GM18502 (cell line): Measurements from ENCODE around the gene VPS13C.

Experiments used
- ATAC-seq: cut with Tn5 transposase; IDR thresholded peaks from one replicate; pipeline ENCODE4 v1.9.1; 2021; ENCODE audit warnings: mild to moderate bottlenecking; ENCODE audit not compliant: unreplicated experiment, poor library complexity

VPS13C gene

DNA sequence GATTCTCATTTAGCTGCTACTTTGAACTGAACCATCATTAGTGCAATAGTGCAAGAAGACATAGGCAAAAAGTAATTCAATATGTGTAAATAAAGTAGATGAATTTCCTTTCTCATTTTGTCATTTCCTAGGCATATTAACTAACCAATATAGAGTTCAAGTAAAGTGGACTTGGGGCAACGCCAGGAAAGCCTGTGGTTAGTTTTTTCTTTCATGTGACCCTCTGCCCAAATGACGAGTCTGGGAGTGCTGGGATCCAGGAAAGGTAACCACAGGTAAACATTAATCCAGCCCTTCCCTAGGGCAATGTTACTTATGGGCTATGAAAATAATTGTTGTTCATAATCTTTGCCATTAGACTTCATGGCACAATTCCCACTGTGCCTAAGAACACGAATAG is 181.0 kb downstream of the VPS13C start:
- ATAC-seq: no peak

DNA sequence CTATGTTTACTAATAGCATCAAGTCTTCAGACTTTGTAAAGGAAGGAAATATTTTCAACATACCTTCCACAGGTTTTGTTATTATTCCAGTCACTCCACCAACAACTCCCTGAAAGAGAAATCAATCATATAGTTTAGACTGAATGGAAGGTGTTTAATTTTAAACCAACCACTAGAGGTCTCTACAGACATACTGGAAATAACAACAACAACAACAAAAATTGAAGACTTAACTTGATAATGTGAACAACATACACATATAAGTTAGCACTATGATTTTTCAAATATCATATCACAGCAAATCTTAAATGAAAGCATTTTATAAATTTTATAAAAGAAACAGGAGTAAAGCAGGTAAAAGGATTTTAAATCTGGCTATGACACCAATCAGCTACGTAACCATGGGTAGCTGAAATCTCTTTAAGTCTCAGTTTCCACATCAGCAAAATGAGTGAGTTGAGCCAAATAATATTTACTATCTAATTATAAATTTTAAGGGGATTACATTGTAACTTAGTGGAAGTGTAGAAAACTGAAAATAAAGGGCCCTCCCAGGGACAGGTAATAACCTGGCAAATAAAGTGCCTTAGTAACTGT is 188.2 kb downstream of the VPS13C start:
- ATAC-seq: no peak

- no peak for ATAC-seq
These were observed 190.6 kb downstream of the VPS13C start for GRCh38 chr15:61869656-61870055.

GRCh38 chr15:61861962-61862361 is 198.3 kb downstream of the VPS13C start:
- ATAC-seq: no peak

GRCh38 chr15:61857169-61857829 is 202.9 kb downstream of the VPS13C start:
- ATAC-seq: no peak

DNA sequence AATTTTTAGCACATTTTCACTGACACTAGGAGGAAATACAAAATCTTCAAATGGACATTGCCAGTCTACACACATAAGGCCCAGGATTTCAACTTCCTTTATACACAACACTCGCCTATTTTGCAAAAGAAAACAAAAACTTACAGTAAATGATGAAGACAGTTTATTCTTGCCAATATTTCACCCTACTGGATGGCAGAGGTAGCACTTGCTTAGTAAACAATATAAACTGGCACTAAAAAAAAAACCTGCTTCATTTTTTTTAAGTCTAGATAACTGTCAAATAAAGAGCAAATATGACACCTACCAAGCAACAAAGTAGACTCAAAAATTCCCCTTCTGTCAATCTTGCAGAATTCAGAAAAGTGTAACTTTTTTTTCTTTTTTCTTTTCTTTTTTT is 204.0 kb downstream of the VPS13C start:
- ATAC-seq: no peak

GRCh38 chr15:61853195-61853594 is 207.1 kb downstream of the VPS13C start:
- ATAC-seq: no peak

GRCh38 chr15:61851955-61852354 is 208.3 kb downstream of the VPS13C start:
- ATAC-seq: no peak

DNA sequence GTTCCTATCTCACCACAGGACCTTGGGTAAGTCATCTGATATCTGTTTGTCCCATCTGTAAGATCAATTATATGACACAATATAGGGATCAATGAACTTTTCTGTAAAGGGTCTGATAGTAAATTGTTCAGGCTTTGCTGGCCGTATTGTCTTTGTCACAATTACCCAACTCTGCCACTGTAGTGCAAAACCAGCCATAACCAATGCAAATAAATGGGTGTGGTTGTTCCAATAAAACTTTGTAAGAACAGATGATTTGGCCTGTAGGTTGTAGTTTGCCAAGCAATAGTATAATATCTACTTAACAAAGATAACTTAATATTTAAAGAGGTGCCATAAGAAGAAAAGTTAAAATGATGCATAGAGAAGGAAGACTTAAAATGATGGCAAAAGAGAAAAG is 210.8 kb downstream of the VPS13C start:
- no peak for ATAC-seq

DNA sequence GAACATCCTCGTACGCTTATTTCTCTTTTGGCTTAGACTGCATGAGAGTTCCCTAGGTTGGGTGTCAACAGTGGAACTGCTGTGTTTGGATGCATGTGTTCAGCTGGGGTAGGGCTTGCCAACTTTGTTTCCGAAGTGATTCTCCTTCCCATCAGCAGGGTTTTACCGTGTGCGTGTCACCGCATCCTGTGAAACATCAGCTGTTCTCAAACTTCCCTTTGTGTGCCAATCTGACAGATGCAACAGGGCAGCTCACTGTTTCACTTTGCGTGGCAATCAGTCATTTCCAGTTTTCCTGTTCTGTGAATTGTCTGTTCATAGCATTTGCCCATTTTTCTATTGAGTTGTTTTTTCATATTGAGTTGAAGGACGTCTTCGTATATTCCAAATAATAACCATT is 218.8 kb downstream of the VPS13C start:
- ATAC-seq: no peak

DNA sequence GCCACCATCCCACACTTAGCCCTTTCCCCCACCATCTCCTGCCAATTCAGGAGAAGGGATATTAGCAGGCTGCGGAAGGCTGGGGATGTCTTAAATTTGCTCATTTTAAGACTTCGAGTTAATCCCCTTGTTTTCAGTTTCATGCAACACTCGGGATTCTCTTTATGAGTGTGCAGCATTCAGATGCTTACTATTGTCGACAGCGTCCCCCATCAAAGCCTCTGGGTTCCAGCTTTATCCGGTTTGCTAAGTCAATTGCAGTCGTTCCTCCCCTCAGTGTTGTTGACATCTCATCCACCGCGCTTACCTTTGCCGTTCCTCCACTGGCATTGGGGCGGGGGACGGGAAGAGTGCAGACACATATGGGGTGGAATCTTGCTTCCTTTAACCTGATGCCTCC is 220.2 kb downstream of the VPS13C start:
- no peak for ATAC-seq

DNA sequence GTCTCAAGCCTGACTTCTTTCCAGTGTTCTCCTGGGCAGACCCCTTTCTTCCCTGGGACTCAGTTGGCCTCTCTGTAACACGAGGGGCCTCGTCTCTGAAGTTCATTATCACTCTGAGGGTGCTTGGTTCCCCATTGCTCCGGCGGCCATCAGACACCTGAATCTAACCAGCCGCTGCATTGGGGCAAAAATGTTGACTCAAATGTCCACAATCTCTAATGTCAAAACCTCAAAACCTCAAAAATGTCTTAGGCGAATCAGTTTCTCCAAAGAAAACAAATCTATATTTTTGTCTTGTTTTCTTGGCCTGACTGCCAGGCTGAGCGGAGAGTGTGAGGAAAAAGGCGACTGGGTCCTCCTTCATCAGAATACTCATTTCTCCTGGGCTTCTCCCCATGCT is 220.7 kb downstream of the VPS13C start:
- no peak for ATAC-seq

DNA sequence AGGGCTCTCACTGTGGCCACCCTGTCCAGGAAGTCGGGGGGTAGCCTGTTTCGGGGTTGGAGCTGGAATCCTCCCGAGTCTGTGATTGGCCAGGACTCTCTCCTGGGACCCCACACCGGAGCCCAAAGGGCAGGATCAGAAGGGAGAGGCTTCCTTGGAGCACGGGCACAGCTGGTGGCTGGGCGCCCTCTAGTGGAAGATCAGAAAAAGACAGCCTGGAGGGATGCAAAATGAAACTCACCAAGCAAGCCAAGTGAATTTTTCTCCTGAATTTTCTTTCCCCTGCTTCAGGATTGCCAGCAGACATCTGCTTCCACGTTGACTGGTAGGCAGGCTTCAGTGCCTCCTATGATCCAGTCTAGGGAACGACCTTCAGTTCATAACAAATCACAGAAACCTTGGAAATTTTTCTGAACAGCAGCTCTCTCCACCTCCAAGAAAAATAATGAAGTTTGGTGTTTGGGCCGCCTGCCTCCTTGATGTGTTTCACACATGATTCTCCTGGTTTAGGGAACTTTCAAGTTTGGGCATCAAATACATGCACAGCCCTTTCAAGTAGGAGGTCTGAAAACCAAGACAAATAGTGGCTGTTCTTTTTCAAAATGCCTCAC is 224.6 kb downstream of the VPS13C start:
- no peak for ATAC-seq

- ATAC-seq: no peak
These were observed 225.2 kb downstream of the VPS13C start for GRCh38 chr15:61835029-61835428.

- peak; percentile 58 for ATAC-seq
These were observed 226.1 kb downstream of the VPS13C start for GRCh38 chr15:61834076-61834697.

DNA sequence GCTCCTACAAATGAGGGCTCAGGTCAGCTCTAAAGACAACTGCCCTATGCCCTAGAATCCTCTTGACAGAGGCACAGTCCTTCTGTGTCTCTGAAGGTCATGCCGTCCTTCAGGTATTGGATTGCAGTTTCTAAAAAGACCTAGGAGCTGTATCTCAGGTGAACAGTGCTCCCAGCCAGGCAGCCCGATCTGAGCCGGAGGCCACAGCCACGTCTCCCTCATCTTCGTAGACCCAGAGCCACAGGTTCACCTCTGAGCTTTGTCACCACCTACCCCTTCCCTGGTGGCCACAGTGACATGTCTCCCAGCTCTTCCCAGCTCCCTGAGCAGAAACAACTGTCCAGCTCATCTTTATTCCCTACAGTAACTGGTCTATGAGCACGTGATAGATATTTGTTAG is 228.0 kb downstream of the VPS13C start:
- no peak for ATAC-seq

DNA sequence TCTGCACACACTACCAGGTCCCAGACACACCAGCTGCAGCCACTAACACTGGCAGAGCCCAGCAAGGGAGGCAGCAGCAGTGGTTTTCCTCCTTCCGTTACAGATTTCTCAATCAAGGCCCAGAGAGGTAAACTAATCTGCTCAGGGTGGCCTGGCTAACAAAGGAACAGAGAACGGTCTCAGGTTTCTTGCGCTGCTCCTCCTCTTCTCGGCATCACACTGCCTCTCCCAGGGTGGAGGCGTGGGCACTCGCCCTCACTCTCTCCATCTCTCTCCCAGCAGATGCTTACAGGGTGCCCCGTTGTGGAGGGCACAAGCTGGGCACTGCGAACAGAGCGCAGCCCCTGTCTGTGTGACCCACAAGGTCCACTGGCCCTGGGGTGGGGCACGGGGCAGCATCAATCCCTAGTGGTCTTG is 228.7 kb downstream of the VPS13C start:
- ATAC-seq: no peak

GRCh38 chr15:61830536-61831330 is 229.5 kb downstream of the VPS13C start:
- no peak for ATAC-seq

GRCh38 chr15:61829514-61829889 is 230.7 kb downstream of the VPS13C start:
- ATAC-seq: no peak

DNA sequence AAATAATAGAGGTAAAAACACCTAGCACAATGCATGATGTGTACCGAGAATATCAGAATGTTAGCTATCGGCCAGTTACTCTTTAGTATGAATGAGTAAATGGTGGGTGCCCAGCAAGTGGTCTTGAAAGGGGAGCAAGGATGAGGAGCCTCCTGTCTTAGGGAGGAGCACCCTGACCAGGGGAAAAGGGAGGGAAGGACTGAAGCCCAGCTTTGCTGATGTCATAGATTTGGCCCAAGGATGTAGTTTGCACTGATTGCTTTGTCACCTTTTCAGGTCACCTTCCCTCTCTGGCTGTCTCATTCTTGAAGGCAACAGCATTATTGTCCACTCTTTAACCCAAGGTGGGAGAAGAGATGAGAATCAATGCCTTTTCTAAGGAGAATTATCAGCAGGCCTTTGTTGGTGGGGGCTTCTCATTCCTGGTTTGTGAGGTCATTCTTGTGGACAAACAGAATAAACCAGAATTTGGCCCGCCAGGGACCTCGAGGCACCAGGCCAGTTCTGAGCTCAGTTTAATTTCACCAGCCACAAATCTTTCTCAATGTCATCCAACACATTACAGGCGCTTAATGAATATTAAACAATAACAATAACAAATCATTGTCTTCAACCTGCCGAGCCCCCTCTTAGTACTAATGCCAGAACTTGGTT is 231.3 kb downstream of the VPS13C start:
- no peak for ATAC-seq
